Gastroesophageal sphincter (tissue), 3 donors: Measurements from ENCODE around the gene GMIP.

Experiments used
- EP300 ChIP-seq: sonication (generic); formaldehyde crosslinking; IDR thresholded peaks from one replicate; pipeline ENCODE4 v1.6.1; 2017; ENCODE audit warnings: antibody characterized with exemption, mild to moderate bottlenecking
- POLR2A ChIP-seq, 2 donors: fragments of 450-650 bp; IDR thresholded peaks; one replicate each; pipeline ENCODE4 v1.6.1; 2017; ENCODE audit warnings: antibody characterized with exemption in 2 of 2, mild to moderate bottlenecking in 2 of 2, moderate library complexity in 1 of 2
- TF ChIP-seq, protein P1 (sequence below), 4 experiments: fragments of 200-600 bp in 2 of 4; fragments of 450-650 bp in 2 of 4; sonication (generic) in 1 of 4; IDR thresholded peaks; one replicate each; pipeline ENCODE4 v1.5.1; 2017 to 2019; ENCODE audit warnings: antibody characterized with exemption in 4 of 4, mild to moderate bottlenecking in 2 of 4, moderate library complexity in 2 of 4

- TF ChIP-seq, protein P1, sequence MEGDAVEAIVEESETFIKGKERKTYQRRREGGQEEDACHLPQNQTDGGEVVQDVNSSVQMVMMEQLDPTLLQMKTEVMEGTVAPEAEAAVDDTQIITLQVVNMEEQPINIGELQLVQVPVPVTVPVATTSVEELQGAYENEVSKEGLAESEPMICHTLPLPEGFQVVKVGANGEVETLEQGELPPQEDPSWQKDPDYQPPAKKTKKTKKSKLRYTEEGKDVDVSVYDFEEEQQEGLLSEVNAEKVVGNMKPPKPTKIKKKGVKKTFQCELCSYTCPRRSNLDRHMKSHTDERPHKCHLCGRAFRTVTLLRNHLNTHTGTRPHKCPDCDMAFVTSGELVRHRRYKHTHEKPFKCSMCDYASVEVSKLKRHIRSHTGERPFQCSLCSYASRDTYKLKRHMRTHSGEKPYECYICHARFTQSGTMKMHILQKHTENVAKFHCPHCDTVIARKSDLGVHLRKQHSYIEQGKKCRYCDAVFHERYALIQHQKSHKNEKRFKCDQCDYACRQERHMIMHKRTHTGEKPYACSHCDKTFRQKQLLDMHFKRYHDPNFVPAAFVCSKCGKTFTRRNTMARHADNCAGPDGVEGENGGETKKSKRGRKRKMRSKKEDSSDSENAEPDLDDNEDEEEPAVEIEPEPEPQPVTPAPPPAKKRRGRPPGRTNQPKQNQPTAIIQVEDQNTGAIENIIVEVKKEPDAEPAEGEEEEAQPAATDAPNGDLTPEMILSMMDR (IDR thresholded peaks at IDR 0.05), result no peak
- TF ChIP-seq POLR2A (IDR thresholded peaks at IDR 0.05), result no peak
- no peak for TF ChIP-seq EP300
Observed at GRCh38 chr19:19659646-19660245, 16.3 kb upstream of the GMIP start.
